ENCODE results near the gene SORD.
"Not testable (repeated sequence)": the region's sequence is repeated elsewhere in the genome, so short reads cannot be mapped to it uniquely, and the experiment has no call there.

Gene SORD

GRCh38 chr15:45022871-45023658 is at the start of gene SORD:
TSS of gene SORD (plus strand) at chr15:45023195. CDS start at chr15:45023284, 89 bp downstream.
- Histone ChIP-seq H3K27ac (peak within 1 kb of the TSS; percentile 44 to 88), H3K4me3 (peak within 1 kb of the TSS; percentile 81)
- peak; percentile 89 for DNase-seq (ENCODE audit: low spot score)
- no peak for TF ChIP-seq CTCF (IDR thresholded peaks at IDR 0.05)

GRCh38 chr15:44976183-44976582 is 46.8 kb upstream of the SORD start:
- not testable (repeated sequence) for H3K4me3 ChIP-seq; H3K27ac ChIP-seq; DNase-seq (ENCODE audit: low spot score)

- H3K27ac ChIP-seq; H3K4me3 ChIP-seq; DNase-seq (ENCODE audit: low spot score): not testable (repeated sequence)
Observed at GRCh38 chr15:44977781-44978180, 45.2 kb upstream of the SORD start.

GRCh38 chr15:44979617-44980339 is 43.2 kb upstream of the SORD start:
- not testable (repeated sequence) for H3K4me3 ChIP-seq; H3K27ac ChIP-seq; DNase-seq (ENCODE audit: low spot score)

- H3K27ac ChIP-seq; DNase-seq (ENCODE audit: low spot score); H3K4me3 ChIP-seq: not testable (repeated sequence)
Observed at GRCh38 chr15:44984144-44984543, 38.9 kb upstream of the SORD start.

- H3K4me3 ChIP-seq; H3K27ac ChIP-seq; DNase-seq (ENCODE audit: low spot score): not testable (repeated sequence)
Observed at GRCh38 chr15:44986346-44987055, 36.5 kb upstream of the SORD start.

GRCh38 chr15:44987711-44988110 is 35.3 kb upstream of the SORD start:
- not testable (repeated sequence) for H3K4me3 ChIP-seq; H3K27ac ChIP-seq; DNase-seq (ENCODE audit: low spot score)

- H3K4me3 ChIP-seq; DNase-seq (ENCODE audit: low spot score); H3K27ac ChIP-seq: not testable (repeated sequence)
Observed at GRCh38 chr15:44988184-44988869, 34.7 kb upstream of the SORD start.

GRCh38 chr15:44988870-44989219 is 34.1 kb upstream of the SORD start:
- H3K27ac ChIP-seq; DNase-seq (ENCODE audit: low spot score); H3K4me3 ChIP-seq: not testable (repeated sequence)

GRCh38 chr15:44997632-44998031 is 25.4 kb upstream of the SORD start:
- not testable (repeated sequence) for H3K4me3 ChIP-seq; H3K27ac ChIP-seq; DNase-seq (ENCODE audit: low spot score)

- no peak overlapping the region for H3K27ac ChIP-seq
- TF ChIP-seq CTCF (IDR thresholded peaks at IDR 0.05), result no peak
- H3K4me3 ChIP-seq, result no peak overlapping the region
- DNase-seq (ENCODE audit: low spot score), result no peak
Observed at GRCh38 chr15:44999105-44999504, 23.9 kb upstream of the SORD start.

GRCh38 chr15:45001180-45001579 is 21.8 kb upstream of the SORD start:
- not testable (repeated sequence) for DNase-seq (ENCODE audit: low spot score); H3K4me3 ChIP-seq; H3K27ac ChIP-seq

GRCh38 chr15:45003731-45004410 is 19.1 kb upstream of the SORD start:
- not testable (repeated sequence) for H3K27ac ChIP-seq; H3K4me3 ChIP-seq; DNase-seq (ENCODE audit: low spot score)

GRCh38 chr15:45004590-45005175 is 18.3 kb upstream of the SORD start:
- not testable (repeated sequence) for H3K4me3 ChIP-seq; DNase-seq (ENCODE audit: low spot score); H3K27ac ChIP-seq

Data from coronary artery (tissue), 2 donors.